HG02678 (cell line): ENCODE measurements around the gene ATG2B.

Experiments used
- ATAC-seq: cut with Tn5 transposase; IDR thresholded peaks from one replicate; pipeline ENCODE4 v1.9.1; 2021; ENCODE audit warnings: mild to moderate bottlenecking, moderate library complexity; ENCODE audit not compliant: unreplicated experiment

ATG2B gene

GRCh38 chr14:96274122-96274521 lies 89.0 kb downstream of the ATG2B start:
- no peak for ATAC-seq

DNA sequence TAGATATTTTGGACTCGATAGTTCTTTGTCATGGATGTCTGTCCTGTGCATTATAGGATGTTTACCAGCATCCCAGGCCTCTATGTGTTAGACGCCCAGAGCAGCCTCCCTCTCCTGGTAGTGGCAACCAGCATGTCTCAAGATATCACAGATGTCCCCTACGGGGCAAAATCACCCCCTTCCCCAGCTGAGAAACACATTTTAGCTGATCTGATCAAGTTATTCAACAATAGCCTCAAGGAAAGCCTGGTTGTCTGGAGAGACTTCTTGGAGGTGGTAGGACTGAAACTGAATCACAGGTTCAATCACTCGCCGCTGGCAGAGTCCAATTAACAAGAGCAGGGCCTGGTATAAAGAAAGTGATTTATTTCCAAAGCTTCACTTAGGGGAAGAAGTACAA lies 89.5 kb downstream of the ATG2B start:
- ATAC-seq: no peak

DNA sequence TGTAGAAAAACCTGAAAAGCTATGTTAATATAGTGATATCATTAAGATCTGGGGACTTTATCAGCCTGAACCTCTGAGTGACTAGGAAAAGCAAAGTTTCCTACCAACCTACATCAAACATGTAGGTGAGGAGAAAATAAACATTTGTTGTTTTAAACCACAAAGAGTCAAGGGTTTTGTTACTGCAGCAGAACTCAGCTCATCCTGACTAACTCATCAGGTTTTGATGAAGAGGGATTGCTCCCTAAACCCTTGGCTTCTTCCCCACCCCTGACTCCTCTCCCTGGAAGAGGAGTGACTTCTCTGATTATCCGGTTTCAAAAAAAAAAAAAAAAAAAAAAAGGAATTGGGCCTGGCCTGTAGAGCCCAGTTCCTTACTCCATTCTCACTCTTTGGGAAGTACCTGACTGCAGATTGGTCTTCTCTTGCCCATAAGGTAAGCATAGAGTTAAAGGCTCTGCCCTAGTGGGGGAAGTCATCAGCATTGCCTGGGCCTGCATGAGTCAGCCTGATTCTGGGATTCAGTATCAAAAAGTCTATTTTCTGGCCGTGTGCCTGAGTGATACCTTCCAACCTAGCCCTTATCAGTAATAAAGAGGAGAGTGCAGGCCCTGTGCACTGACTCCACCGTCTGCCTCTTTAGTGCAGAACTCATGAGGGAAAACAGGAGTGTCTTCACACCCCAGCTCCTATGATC lies 90.2 kb downstream of the ATG2B start:
- no peak for ATAC-seq

GRCh38 chr14:96271421-96271762 lies 91.7 kb downstream of the ATG2B start:
- no peak for ATAC-seq

DNA sequence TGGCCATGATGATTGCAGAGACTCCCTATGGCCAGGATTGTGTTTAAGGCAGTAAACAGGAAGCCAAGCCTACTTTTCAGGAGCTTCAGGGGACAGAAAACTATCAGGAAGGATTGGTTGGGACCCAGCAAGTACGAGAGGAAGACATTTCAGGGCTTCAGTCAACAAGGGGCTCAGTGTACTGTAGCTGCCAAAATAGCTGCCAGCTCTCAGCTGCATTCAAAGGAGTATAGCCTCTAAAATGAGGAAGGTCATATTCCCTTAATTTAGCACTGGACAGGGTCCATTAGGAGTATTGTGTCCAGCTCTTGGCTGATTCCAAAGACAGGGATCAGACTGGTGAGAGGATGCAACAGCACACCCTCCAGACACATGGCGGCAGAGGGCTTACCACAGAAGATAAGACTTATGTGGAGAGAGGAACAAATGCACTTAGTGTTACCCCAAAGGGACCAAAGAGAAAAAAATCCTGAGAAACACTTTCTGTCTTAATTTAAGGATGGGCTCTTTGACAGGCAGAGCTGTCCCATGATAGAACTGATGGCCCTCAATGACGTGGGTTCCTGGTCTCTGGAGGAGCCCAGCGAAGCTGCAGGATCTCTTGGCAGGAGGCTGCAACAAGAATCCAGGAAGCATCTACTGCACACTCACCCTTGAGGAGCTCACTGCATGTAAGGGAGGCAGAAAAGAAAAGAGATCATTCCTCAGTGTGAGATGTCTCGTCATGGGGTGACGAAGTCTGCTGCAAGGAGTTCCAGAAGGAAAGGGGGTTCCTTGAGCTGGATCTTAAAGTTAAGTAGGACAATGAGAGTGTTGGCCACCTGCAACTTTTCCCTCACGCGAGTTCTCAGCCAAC lies 92.3 kb downstream of the ATG2B start:
- ATAC-seq: no peak

DNA sequence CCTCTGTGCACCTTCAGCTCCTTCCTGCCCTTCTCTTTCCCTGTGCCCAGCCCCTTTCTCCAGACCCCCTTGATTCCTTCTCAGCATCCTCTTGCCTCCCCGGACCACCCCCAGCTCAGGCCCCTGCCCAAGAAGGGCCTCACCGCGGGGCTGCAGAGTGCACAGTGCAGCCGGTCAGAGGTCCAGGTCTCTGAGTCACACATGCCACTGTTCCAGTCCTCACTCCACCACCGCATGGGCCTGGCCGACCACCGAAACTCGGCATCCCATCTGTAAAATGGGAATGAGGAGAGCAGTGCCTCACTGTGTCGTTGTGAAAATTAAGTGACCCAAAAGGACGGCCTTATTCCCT lies 93.8 kb downstream of the ATG2B start:
- no peak for ATAC-seq

- ATAC-seq: no peak
Observed at GRCh38 chr14:96268431-96269358, 94.4 kb downstream of the ATG2B start.

DNA sequence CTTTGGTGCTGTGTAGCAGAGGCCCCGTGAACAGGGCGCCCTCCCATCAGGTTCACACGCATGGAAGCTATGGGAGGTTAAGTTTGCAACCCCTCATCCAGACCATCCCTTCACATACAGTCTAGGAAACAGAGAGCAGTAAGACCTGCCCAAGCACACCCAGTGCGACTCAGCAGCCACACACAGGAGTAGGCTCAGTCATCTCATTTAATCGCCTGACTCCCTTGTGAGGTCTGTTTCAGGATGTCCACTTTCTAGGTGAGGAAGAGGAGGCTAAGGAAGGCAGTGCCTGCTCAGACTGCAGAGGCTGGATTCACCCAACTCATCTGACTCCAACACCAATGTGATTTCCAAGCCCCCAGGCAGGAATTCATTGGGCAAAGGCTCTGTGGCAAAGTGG lies 95.2 kb downstream of the ATG2B start:
- ATAC-seq: no peak

DNA sequence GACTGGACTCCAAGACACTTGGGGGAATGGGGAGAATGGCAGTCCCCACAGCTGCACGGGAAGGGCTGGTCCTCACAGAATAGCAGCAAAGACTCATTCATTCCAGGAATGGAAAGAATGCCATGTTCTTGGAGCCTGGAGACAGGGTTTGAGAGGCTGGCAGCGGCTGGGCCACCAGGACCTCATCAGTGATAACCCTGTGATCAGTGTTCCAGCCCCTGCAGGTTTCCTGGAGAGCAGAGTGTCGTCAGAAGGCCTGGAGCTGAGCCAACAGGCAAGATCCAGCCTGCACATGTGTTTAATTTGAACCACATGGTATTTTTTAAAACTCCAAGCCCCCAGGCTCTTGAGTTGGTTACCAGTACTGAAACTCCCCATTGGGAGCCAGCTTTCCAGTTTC lies 95.8 kb downstream of the ATG2B start:
- no peak for ATAC-seq

- ATAC-seq: no peak
Observed at GRCh38 chr14:96265383-96266095, 97.6 kb downstream of the ATG2B start.

DNA sequence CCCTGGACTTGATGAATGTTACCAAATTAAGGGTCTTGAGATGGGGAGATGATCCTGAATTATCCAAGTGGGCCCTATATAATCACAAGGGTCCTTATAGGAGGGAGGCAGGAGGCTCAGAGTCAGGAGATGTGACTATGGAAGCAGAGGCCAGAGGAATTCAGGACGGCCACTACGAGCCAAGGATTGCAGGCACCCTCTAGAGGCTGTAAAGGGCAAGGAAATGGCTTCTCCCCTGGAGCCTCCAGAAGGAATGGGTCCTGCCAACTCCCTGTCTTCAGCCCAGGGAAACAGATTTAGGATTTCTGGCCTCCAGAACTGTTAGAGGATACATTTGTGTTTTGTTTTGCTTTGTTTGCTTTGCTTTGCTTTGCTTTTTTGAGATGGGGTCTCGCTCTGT lies 98.3 kb downstream of the ATG2B start:
- ATAC-seq: no peak

DNA sequence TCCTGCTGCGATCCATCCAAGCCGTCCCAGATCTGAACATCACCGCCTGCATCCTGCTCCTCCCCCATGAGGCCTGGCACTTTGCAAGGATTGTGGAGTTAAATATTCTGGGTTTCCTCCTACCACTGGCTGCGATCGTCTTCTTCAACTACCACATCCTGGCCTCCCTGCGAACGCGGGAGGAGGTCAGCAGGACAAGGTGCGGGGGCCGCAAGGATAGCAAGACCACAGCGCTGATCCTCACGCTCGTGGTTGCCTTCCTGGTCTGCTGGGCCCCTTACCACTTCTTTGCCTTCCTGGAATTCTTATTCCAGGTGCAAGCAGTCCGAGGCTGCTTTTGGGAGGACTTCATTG lies 99.0 kb downstream of the ATG2B start:
- ATAC-seq: no peak

DNA sequence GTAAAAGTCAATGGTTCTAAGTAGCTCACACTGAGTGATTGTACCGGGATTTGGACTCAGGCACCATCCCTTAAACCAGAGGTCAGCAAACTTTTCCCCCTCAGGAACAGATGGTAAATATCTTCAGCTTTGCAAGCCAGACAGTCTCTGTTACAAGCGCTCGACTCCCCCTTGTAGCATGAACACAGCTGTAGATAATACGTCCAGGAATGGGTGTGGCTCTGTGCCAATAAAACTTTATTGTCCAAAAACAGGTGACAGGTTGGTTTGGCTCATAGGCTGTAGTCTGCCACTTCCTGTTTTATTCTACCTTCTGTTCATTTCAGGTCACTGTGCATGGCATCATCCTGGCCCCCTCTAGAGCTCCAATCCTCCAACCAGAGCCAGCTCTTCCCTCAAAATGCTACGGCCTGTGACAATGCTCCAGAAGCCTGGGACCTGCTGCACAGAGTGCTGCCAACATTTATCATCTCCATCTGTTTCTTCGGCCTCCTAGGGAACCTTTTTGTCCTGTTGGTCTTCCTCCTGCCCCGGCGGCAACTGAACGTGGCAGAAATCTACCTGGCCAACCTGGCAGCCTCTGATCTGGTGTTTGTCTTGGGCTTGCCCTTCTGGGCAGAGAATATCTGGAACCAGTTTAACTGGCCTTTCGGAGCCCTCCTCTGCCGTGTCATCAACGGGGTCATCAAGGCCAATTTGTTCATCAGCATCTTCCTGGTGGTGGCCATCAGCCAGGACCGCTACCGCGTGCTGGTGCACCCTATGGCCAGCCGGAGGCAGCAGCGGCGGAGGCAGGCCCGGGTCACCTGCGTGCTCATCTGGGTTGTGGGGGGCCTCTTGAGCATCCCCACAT lies 99.6 kb downstream of the ATG2B start:
- no peak for ATAC-seq

DNA sequence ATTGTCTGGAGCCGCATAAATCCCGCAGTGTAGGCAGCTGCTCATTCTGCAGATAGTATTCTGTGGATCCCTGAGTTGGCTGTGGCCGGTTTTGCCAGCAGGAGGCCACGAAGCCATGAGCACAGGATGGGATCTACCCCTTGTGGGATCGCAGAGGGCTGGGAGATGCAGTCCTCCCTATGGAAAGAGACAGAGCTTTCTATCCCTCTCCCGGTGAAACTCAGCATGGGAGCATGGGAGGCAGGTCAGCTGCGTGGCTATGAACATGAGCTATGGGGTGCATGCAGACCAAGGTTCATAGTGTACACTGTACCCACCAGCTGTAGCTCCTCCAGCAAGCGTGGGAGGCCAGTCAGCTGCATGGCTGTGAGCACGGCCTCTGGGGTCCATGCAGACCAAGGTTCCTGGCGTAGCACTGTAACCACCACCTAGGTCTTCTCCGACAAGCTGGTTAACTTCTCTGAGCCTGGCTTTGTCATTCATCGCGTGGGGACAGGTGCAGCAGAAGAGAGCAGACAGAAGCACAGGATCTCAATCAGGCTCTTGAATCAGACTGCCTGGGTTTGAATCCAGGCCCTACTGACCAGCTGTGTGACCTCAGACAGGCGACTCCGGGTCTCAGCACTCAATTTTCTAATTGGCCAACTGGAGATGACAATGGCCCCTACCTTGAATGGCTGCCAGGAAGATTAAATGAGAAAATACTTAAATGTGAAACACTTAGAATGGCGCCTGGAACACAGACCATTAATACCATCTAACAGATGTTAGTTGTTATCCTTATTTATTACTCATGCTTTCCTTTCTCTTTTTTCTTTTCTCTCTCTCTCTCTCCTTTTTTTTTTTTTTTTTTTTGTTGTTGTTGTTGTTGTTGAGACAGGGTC lies 101.1 kb downstream of the ATG2B start:
- ATAC-seq: no peak

- ATAC-seq: no peak
Observed at GRCh38 chr14:96261053-96261452, 102.1 kb downstream of the ATG2B start.

GRCh38 chr14:96260341-96260821 lies 102.8 kb downstream of the ATG2B start:
- ATAC-seq: no peak

GRCh38 chr14:96257900-96258299 lies 105.2 kb downstream of the ATG2B start:
- ATAC-seq: no peak

GRCh38 chr14:96257056-96257455 lies 106.1 kb downstream of the ATG2B start:
- ATAC-seq: no peak

DNA sequence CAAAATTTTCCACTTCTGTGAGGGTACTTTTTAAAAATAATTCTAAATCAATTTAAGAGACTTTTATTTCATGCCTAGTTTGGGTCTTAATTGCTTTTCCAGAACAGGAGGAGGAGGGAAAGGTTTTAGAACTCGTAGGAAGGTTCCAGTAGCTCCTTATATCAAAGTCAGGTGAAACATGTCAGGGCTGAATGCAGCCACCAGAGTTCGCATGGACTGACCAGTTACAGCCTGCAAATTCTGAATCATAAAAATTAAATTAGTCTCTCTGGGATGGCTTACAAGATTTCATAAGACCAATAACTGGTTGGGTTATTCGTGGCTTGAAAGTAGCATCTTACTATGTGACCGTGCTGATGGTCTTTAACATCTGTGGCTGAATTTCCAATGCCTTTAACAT lies 106.7 kb downstream of the ATG2B start:
- ATAC-seq: no peak
